Neural cell (in vitro differentiated cells): ENCODE results near the gene CEMIP. TPM values are rescaled to one million over a fixed set of nuclear protein-coding genes. Genes with fewer than 3 reads are reported as not detected.

ENCODE experiments used
- H2AFZ ChIP-seq: fragments of 200-600, 300-800 bp; sonication (generic), shearing (Covaris generic); 2 replicates; pipeline ENCODE4 v1.6.0; 2014; ENCODE audit warnings: low read depth, mild to moderate bottlenecking, antibody characterized with exemption, low read length, moderate library complexity
- H3F3A ChIP-seq: fragments of 200-600 bp; shearing (Covaris generic); 2 replicates; pipeline ENCODE4 v1.6.1; 2016; ENCODE audit warnings: mild to moderate bottlenecking, moderate library complexity, mixed read lengths, antibody characterized with exemption, low read length; ENCODE audit not compliant: insufficient read depth, poor library complexity, severe bottlenecking
- H3K27ac ChIP-seq: fragments of 200-600, 300-800 bp; sonication (generic), shearing (Covaris generic); 2 replicates; pipeline ENCODE4 v1.5.1; 2014; ENCODE audit warnings: mild to moderate bottlenecking, low read length, moderate library complexity
- H3K27me3 ChIP-seq: fragments of 300-800, 200-600 bp; sonication (generic), shearing (Covaris generic); 2 replicates; pipeline ENCODE4 v1.6.0; 2014; ENCODE audit warnings: mild to moderate bottlenecking, low read depth, low read length, moderate library complexity; ENCODE audit not compliant: insufficient read depth
- H3K36me3 ChIP-seq: fragments of 300-800, 200-600 bp; sonication (generic), shearing (Covaris generic); 2 replicates; pipeline ENCODE4 v1.5.1; 2014; ENCODE audit warnings: mild to moderate bottlenecking, antibody characterized with exemption, low read length, moderate library complexity; ENCODE audit not compliant: insufficient read depth
- H3K4me2 ChIP-seq: fragments of 300-800, 200-600 bp; sonication (generic), shearing (Covaris generic); 2 replicates; pipeline ENCODE4 v1.6.0; 2014; ENCODE audit warnings: mild to moderate bottlenecking, low read length
- H3K4me3 ChIP-seq: fragments of 300-800, 200-600 bp; sonication (generic), shearing (Covaris generic); 2 replicates; pipeline ENCODE4 v1.5.1; 2014; ENCODE audit warnings: mild to moderate bottlenecking, low read length, moderate library complexity
- H3K79me2 ChIP-seq: fragments of 200-600 bp; shearing (Covaris generic); replicated peaks from 2 replicates; pipeline ENCODE4 v1.6.0; 2014; ENCODE audit warnings: mild to moderate bottlenecking, low read length, moderate library complexity; ENCODE audit not compliant: insufficient read depth
- H3K9ac ChIP-seq: fragments of 300-800, 200-600 bp; sonication (generic), shearing (Covaris generic); 2 replicates; pipeline ENCODE4 v1.6.1; 2016; ENCODE audit warnings: mild to moderate bottlenecking, low read length, mixed read lengths
- H3K9me2 ChIP-seq: fragments of 200-600 bp; shearing (Covaris generic); 2 replicates; pipeline ENCODE4 v1.6.1; 2016; ENCODE audit warnings: mild to moderate bottlenecking, low read length, mixed read lengths; ENCODE audit not compliant: insufficient read depth
- H3K9me3 ChIP-seq: fragments of 200-600, 300-800 bp; sonication (generic), shearing (Covaris generic); 2 replicates; pipeline ENCODE4 v1.6.1; 2016; ENCODE audit warnings: mild to moderate bottlenecking, mixed run types, low read length, moderate library complexity, mixed read lengths
- H4K20me1 ChIP-seq: fragments of 200-600 bp; shearing (Covaris generic); 2 replicates; pipeline ENCODE4 v1.6.1; 2016; ENCODE audit warnings: mild to moderate bottlenecking, mixed run types; ENCODE audit not compliant: insufficient read depth
- EP300 ChIP-seq: fragments of 450-650 bp; conservative IDR thresholded peaks from 2 replicates; pipeline ENCODE4 v1.6.1; 2014; ENCODE audit warnings: antibody characterized with exemption, mild to moderate bottlenecking, moderate library complexity; ENCODE audit not compliant: poor library complexity, severe bottlenecking
- EZH2 ChIP-seq: fragments of 200-600, 300-800 bp; shearing (Covaris generic), sonication (generic); IDR thresholded peaks from 2 replicates; pipeline ENCODE4 v1.6.1; 2014; ENCODE audit warnings: antibody characterized with exemption, low read length, borderline replicate concordance, mild to moderate bottlenecking; ENCODE audit not compliant: insufficient read depth, poor library complexity, severe bottlenecking
- MXI1 ChIP-seq: fragments of 450-650 bp; conservative IDR thresholded peaks from 2 replicates; pipeline ENCODE4 v1.6.1; 2014; ENCODE audit warnings: antibody characterized with exemption, mild to moderate bottlenecking; ENCODE audit not compliant: poor library complexity, severe bottlenecking
- POLR2AphosphoS5 ChIP-seq: IDR thresholded peaks from 2 replicates; pipeline ENCODE4 v1.6.1; 2012
- RAD21 ChIP-seq: fragments of 450-650 bp; conservative IDR thresholded peaks from 2 replicates; pipeline ENCODE4 v1.6.1; 2014; ENCODE audit warnings: antibody characterized with exemption, mild to moderate bottlenecking, moderate library complexity
- SMC3 ChIP-seq: fragments of 450-650 bp; conservative IDR thresholded peaks from 2 replicates; pipeline ENCODE4 v1.6.1; 2014; ENCODE audit warnings: antibody characterized with exemption, mild to moderate bottlenecking, moderate library complexity; ENCODE audit not compliant: poor library complexity
- TAF1 ChIP-seq: IDR thresholded peaks from 2 replicates; pipeline ENCODE4 v1.6.1; 2012; ENCODE audit warnings: low read depth
- polyA plus RNA-seq: library from polyadenylated mRNA; depleted of rRNA; stranded (reverse); fragments of >200 nt; gene quantifications from 2 replicates; pipeline ENCODE4 v1.2.3, GENCODE V29; 2014
- TF ChIP-seq, protein P1 (sequence below): IDR thresholded peaks from 2 replicates; pipeline ENCODE4 v1.6.1; 2012; ENCODE audit warnings: borderline replicate concordance
- TF ChIP-seq, protein P2 (sequence below): fragments of 450-650 bp; IDR thresholded peaks from 2 replicates; pipeline ENCODE4 v1.5.1; 2014; ENCODE audit warnings: antibody characterized with exemption, mild to moderate bottlenecking, moderate library complexity; ENCODE audit not compliant: poor library complexity, severe bottlenecking

The CEMIP gene
- polyA plus RNA-seq, 1 donor from 2014 or later = 0.04 TPM

DNA sequence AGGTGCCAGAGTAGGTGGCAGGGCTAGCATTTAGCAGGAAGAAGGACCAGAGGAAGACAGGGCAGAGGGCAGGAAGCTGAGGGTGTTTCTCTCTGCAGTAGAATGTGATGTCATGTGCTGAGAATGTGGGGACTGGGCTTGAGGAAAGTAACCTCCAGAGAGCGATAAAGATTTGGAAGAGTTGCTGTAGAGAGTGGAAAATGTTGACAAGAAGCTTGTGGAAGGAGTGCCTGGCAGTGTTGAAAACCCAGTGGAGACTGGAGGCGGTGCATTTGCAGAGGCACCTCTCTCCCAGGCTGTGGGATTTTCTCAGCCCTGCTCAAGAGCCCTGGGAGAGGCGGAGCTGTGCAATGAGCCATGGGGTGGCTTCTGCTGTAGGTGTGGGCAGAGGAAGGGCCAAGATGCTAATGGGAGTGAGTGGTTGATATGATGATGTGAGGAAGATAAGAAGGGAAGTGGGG lies 155.6 kb downstream of the CEMIP start:
- no peaks in the 10 kb centered on the region for H3K36me3 ChIP-seq
- H3K9me3 ChIP-seq = no peaks in the 10 kb centered on the region
- H4K20me1 ChIP-seq = no peaks in the 10 kb centered on the region
- H3K27me3 ChIP-seq = no peaks in the 10 kb centered on the region
- TF ChIP-seq EP300 = no peak
- TF ChIP-seq SMC3 = no peak
- no peak for TF ChIP-seq RAD21
- TF ChIP-seq, protein P1, sequence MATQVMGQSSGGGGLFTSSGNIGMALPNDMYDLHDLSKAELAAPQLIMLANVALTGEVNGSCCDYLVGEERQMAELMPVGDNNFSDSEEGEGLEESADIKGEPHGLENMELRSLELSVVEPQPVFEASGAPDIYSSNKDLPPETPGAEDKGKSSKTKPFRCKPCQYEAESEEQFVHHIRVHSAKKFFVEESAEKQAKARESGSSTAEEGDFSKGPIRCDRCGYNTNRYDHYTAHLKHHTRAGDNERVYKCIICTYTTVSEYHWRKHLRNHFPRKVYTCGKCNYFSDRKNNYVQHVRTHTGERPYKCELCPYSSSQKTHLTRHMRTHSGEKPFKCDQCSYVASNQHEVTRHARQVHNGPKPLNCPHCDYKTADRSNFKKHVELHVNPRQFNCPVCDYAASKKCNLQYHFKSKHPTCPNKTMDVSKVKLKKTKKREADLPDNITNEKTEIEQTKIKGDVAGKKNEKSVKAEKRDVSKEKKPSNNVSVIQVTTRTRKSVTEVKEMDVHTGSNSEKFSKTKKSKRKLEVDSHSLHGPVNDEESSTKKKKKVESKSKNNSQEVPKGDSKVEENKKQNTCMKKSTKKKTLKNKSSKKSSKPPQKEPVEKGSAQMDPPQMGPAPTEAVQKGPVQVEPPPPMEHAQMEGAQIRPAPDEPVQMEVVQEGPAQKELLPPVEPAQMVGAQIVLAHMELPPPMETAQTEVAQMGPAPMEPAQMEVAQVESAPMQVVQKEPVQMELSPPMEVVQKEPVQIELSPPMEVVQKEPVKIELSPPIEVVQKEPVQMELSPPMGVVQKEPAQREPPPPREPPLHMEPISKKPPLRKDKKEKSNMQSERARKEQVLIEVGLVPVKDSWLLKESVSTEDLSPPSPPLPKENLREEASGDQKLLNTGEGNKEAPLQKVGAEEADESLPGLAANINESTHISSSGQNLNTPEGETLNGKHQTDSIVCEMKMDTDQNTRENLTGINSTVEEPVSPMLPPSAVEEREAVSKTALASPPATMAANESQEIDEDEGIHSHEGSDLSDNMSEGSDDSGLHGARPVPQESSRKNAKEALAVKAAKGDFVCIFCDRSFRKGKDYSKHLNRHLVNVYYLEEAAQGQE = no peak
- no peak for TF ChIP-seq EZH2
- no peak overlapping the region for H2AFZ ChIP-seq
- H3F3A ChIP-seq = no peaks in the 10 kb centered on the region
- H3K9ac ChIP-seq = no peak overlapping the region
- no peak overlapping the region for H3K4me2 ChIP-seq
- no peak overlapping the region for H3K27ac ChIP-seq
- no peaks in the 10 kb centered on the region for H3K79me2 ChIP-seq
- no peaks in the 10 kb centered on the region for H3K9me2 ChIP-seq
- no peak overlapping the region for H3K4me3 ChIP-seq

DNA sequence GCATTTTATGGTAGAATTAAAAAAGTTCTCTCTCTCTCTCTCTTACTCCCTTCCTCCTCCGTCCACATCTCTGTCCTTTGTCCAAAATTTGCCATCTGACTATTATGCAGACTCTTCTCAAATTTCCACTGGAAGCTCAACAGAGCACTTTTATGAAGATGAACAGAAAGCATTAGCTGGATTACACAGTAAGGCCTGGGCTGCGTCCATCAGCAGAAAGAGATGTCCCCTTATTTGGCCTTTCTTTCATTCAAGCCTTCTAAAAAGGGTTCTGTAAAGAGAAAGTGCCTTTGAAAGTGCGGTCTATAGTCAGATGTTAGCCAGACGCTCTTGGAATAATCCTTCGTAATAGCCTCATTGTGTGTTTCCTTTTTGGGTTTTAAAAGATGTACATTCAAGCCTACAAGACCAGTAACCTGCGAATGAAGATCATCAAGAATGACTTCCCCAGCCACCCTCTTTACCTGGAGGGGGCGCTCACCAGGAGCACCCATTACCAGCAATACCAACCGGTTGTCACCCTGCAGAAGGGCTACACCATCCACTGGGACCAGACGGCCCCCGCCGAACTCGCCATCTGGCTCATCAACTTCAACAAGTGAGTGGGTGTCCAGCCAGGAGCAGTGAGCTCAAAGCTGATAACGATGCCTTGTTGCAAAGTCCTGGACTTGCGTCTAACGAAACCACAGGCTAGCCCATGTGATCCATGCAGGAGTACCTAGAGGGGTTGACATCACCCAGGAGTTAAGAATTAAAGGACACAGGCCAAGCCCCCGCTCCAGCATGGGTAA lies 157.3 kb downstream of the CEMIP start:
- no peaks in the 10 kb centered on the region for H4K20me1 ChIP-seq
- no peaks in the 10 kb centered on the region for H3K27me3 ChIP-seq
- TF ChIP-seq POLR2AphosphoS5 = no peak
- no peak for TF ChIP-seq EP300
- no peak for TF ChIP-seq MXI1
- TF ChIP-seq, protein P2, sequence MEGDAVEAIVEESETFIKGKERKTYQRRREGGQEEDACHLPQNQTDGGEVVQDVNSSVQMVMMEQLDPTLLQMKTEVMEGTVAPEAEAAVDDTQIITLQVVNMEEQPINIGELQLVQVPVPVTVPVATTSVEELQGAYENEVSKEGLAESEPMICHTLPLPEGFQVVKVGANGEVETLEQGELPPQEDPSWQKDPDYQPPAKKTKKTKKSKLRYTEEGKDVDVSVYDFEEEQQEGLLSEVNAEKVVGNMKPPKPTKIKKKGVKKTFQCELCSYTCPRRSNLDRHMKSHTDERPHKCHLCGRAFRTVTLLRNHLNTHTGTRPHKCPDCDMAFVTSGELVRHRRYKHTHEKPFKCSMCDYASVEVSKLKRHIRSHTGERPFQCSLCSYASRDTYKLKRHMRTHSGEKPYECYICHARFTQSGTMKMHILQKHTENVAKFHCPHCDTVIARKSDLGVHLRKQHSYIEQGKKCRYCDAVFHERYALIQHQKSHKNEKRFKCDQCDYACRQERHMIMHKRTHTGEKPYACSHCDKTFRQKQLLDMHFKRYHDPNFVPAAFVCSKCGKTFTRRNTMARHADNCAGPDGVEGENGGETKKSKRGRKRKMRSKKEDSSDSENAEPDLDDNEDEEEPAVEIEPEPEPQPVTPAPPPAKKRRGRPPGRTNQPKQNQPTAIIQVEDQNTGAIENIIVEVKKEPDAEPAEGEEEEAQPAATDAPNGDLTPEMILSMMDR = no peak
- no peak for TF ChIP-seq SMC3
- TF ChIP-seq RAD21 = no peak
- TF ChIP-seq, protein P1 = no peak
- TF ChIP-seq TAF1 = no peak
- TF ChIP-seq EZH2 = no peak
- H3K4me2 ChIP-seq = no peak overlapping the region
- H3K9me2 ChIP-seq = no peaks in the 10 kb centered on the region
- no peak overlapping the region for H2AFZ ChIP-seq
- no peaks in the 10 kb centered on the region for H3K79me2 ChIP-seq
- no peak overlapping the region for H3K9ac ChIP-seq
- H3K4me3 ChIP-seq = no peak overlapping the region
- H3K9me3 ChIP-seq = no peaks in the 10 kb centered on the region
- H3F3A ChIP-seq = no peaks in the 10 kb centered on the region
- no peak overlapping the region for H3K27ac ChIP-seq
- H3K36me3 ChIP-seq = no peaks in the 10 kb centered on the region
